ENCODE data around the gene TXNL4B. TPM values are rescaled to one million over a fixed set of nuclear protein-coding genes. Genes with fewer than 3 reads are reported as not detected.

Gene TXNL4B
- polyA plus RNA-seq, 3 donors, result 6.4 to 10.9 (median 7.0) TPM

- H3K4me3 ChIP-seq (replicated peaks in 1 of 3; ENCODE audit: low read depth in 2 of 3, low read length in 3 of 3), result no peak overlapping the region
- 100% methylated on average over 2 of the region's 3 CpGs for WGBS (ENCODE audit: insufficient coverage)
These were observed 39.3 kb upstream of the TXNL4B start for GRCh38 chr16:72132726-72133125.

GRCh38 chr16:72131036-72131435 lies 37.6 kb upstream of the TXNL4B start:
- H3K4me3 Mint-ChIP-seq, result no peak overlapping the region
- peaks cover 7% of the 10 kb centered on the region for H3K4me1 Mint-ChIP-seq
- TF ChIP-seq, protein P1, sequence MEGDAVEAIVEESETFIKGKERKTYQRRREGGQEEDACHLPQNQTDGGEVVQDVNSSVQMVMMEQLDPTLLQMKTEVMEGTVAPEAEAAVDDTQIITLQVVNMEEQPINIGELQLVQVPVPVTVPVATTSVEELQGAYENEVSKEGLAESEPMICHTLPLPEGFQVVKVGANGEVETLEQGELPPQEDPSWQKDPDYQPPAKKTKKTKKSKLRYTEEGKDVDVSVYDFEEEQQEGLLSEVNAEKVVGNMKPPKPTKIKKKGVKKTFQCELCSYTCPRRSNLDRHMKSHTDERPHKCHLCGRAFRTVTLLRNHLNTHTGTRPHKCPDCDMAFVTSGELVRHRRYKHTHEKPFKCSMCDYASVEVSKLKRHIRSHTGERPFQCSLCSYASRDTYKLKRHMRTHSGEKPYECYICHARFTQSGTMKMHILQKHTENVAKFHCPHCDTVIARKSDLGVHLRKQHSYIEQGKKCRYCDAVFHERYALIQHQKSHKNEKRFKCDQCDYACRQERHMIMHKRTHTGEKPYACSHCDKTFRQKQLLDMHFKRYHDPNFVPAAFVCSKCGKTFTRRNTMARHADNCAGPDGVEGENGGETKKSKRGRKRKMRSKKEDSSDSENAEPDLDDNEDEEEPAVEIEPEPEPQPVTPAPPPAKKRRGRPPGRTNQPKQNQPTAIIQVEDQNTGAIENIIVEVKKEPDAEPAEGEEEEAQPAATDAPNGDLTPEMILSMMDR (IDR thresholded peaks at IDR 0.05), result no peak
- Histone ChIP-seq H3K9ac (ENCODE audit: insufficient read depth, low read length, poor library complexity, severe bottlenecking) (no peak overlapping the region), H3K79me2 (ENCODE audit: insufficient read depth, low read length) (no peaks in the 10 kb centered on the region), H3K9me3 (replicated peaks in 1 of 2; ENCODE audit: control insufficient read depth in 1 of 2, insufficient read depth in 1 of 2, low read length in 2 of 2) (no peaks in the 10 kb centered on the region), H3K27ac (ENCODE audit: low read depth in 1 of 2, low read length in 2 of 2) (no peak overlapping the region), H3K4me3 (replicated peaks in 1 of 3; ENCODE audit: low read depth in 2 of 3, low read length in 3 of 3) (no peak overlapping the region), H3K36me3 (replicated peaks in 1 of 2; ENCODE audit: control insufficient read depth in 1 of 2, insufficient read depth in 2 of 2, low read length in 2 of 2) (peaks cover 0 to 6% of the 10 kb centered on the region in 2 donors), H3K27me3 (ENCODE audit: control insufficient read depth in 2 of 2, insufficient read depth in 2 of 2, low read length in 2 of 2) (no peaks in the 10 kb centered on the region), H2AFZ (ENCODE audit: insufficient read depth, low read depth, low read length, poor library complexity, severe bottlenecking) (no peak overlapping the region), H4K20me1 (ENCODE audit: insufficient read depth, low read length) (no peaks in the 10 kb centered on the region), H3K4me1 (ENCODE audit: control insufficient read depth in 1 of 2, insufficient read depth in 2 of 2, low read length in 2 of 2) (peaks cover 5 to 6% of the 10 kb centered on the region in 2 donors), H3K4me2 (replicated peaks; ENCODE audit: extremely low read depth, low read length, poor library complexity, severe bottlenecking) (no peak overlapping the region)
- peaks cover 3% of the 10 kb centered on the region in 2 donors for H3K36me3 Mint-ChIP-seq
- H3K27ac Mint-ChIP-seq, result peak overlapping the region in 2 of 7 donors; percentile 42 to 74
- intact Hi-C loops (cut with micrococcal nuclease), result no loop called here
- WGBS (ENCODE audit: insufficient coverage), result 89% methylated on average over 6 of the region's 6 CpGs
- H3K27me3 Mint-ChIP-seq (ENCODE audit: low read depth in 3 of 3), result peaks cover 0 to 3% (median 2%) of the 10 kb centered on the region in 3 donors
- no peaks in the 10 kb centered on the region for H3K9me3 Mint-ChIP-seq
- no peak for DNase-seq

More at GRCh38 chr16:72132726-72133125, 39.3 kb upstream of the TXNL4B start:
- H4K20me1 ChIP-seq (ENCODE audit: insufficient read depth, low read length), result no peaks in the 10 kb centered on the region
- H3K27ac ChIP-seq (ENCODE audit: low read depth in 1 of 2, low read length in 2 of 2), result no peak overlapping the region
- no peaks in the 10 kb centered on the region for H3K4me1 ChIP-seq (ENCODE audit: control insufficient read depth in 1 of 2, insufficient read depth in 2 of 2, low read length in 2 of 2)
- TF ChIP-seq, protein P1 (IDR thresholded peaks at IDR 0.05), result no peak
- H3K27me3 ChIP-seq (ENCODE audit: control insufficient read depth in 2 of 2, insufficient read depth in 2 of 2, low read length in 2 of 2), result no peaks in the 10 kb centered on the region
- Mint-ChIP-seq H3K4me3 (no peak overlapping the region), H3K9me3 (no peaks in the 10 kb centered on the region), H3K36me3 (peaks cover 3% of the 10 kb centered on the region in 2 donors), H3K27me3 (ENCODE audit: low read depth in 3 of 3) (peaks cover 0 to 3% (median 2%) of the 10 kb centered on the region in 3 donors), H3K27ac (peak overlapping the region in 2 of 7 donors; percentile 65 to 68), H3K4me1 (no peaks in the 10 kb centered on the region)
- no peaks in the 10 kb centered on the region for H3K9me3 ChIP-seq (replicated peaks in 1 of 2; ENCODE audit: control insufficient read depth in 1 of 2, insufficient read depth in 1 of 2, low read length in 2 of 2)
- intact Hi-C loops (cut with micrococcal nuclease), result no loop called here
- peaks cover 0 to 6% of the 10 kb centered on the region in 2 donors for H3K36me3 ChIP-seq (replicated peaks in 1 of 2; ENCODE audit: control insufficient read depth in 1 of 2, insufficient read depth in 2 of 2, low read length in 2 of 2)
- no peak for DNase-seq
- H2AFZ ChIP-seq (ENCODE audit: insufficient read depth, low read depth, low read length, poor library complexity, severe bottlenecking), result no peak overlapping the region
- H3K79me2 ChIP-seq (ENCODE audit: insufficient read depth, low read length), result no peaks in the 10 kb centered on the region
- no peak overlapping the region for H3K9ac ChIP-seq (ENCODE audit: insufficient read depth, low read length, poor library complexity, severe bottlenecking)
- H3K4me2 ChIP-seq (replicated peaks; ENCODE audit: extremely low read depth, low read length, poor library complexity, severe bottlenecking), result no peak overlapping the region

Measured in CD14-positive monocyte (primary cell).